Mesendoderm (in vitro differentiated cells): ENCODE measurements around the gene OCA2.

Source experiments
- DNase-seq: peaks from one replicate; pipeline ENCODE4 v3.0.0; 2013
- H2AK5ac ChIP-seq: 2 replicates; pipeline ENCODE4 v1.6.1; 2013; ENCODE audit warnings: low read length, inconsistent platforms
- H2BK120ac ChIP-seq: 2 replicates; pipeline ENCODE4 v1.6.1; 2013; ENCODE audit warnings: low read depth, mild to moderate bottlenecking, low read length, moderate library complexity, mixed read lengths
- H2BK15ac ChIP-seq: replicated peaks from 2 replicates; pipeline ENCODE4 v1.6.1; 2013; ENCODE audit warnings: low read depth, mild to moderate bottlenecking, moderate library complexity
- H2BK5ac ChIP-seq: 2 replicates; pipeline ENCODE4 v1.6.1; 2013; ENCODE audit warnings: low read length, inconsistent platforms
- H3K18ac ChIP-seq: 2 replicates; pipeline ENCODE4 v1.6.1; 2013; ENCODE audit warnings: mild to moderate bottlenecking, low read length, mixed read lengths
- H3K23ac ChIP-seq: one replicate; pipeline ENCODE4 v1.6.1; 2013; ENCODE audit warnings: low read length
- H3K27ac ChIP-seq: 2 replicates; pipeline ENCODE4 v1.5.1; 2013; ENCODE audit warnings: low read depth, mild to moderate bottlenecking, inconsistent platforms, low read length, moderate library complexity
- H3K27me3 ChIP-seq: 2 replicates; pipeline ENCODE4 v1.6.1; 2013; ENCODE audit warnings: low read length, control low read depth, mild to moderate bottlenecking, inconsistent platforms; ENCODE audit not compliant: insufficient read depth, poor library complexity
- H3K36me3 ChIP-seq: 2 replicates; pipeline ENCODE4 v1.6.1; 2013; ENCODE audit warnings: low read length, inconsistent platforms; ENCODE audit not compliant: control insufficient read depth, insufficient read depth
- H3K4ac ChIP-seq: one replicate; pipeline ENCODE4 v1.6.1; 2013; ENCODE audit warnings: low read depth, mild to moderate bottlenecking, low read length, moderate library complexity
- H3K4me1 ChIP-seq: 2 replicates; pipeline ENCODE4 v1.6.1; 2013; ENCODE audit warnings: low read depth, low read length, inconsistent platforms; ENCODE audit not compliant: control insufficient read depth
- H3K4me2 ChIP-seq: 2 replicates; pipeline ENCODE4 v1.6.1; 2013; ENCODE audit warnings: low read length
- H3K4me3 ChIP-seq: 2 replicates; pipeline ENCODE4 v1.5.1; 2013; ENCODE audit warnings: mild to moderate bottlenecking, low read length
- H3K56ac ChIP-seq: one replicate; pipeline ENCODE4 v1.6.1; 2013; ENCODE audit warnings: low read length
- H3K79me1 ChIP-seq: 2 replicates; pipeline ENCODE4 v1.6.1; 2013; ENCODE audit warnings: low read length, inconsistent platforms
- H3K79me2 ChIP-seq: 2 replicates; pipeline ENCODE4 v1.6.1; 2013; ENCODE audit warnings: mild to moderate bottlenecking, low read length; ENCODE audit not compliant: control insufficient read depth, insufficient read depth
- H3K9ac ChIP-seq: 2 replicates; pipeline ENCODE4 v1.6.1; 2013; ENCODE audit warnings: low read length, inconsistent platforms
- H4K5ac ChIP-seq: one replicate; pipeline ENCODE4 v1.6.1; 2013; ENCODE audit warnings: low read length
- H4K8ac ChIP-seq: one replicate; pipeline ENCODE4 v1.6.1; 2013; ENCODE audit warnings: low read depth, mild to moderate bottlenecking, control low read depth, low read length, moderate library complexity
- WGBS: extraction: QIAGEN DNeasy Blood & Tissue Kit; methylation state at CpG from one replicate; pipeline ENCODE4 v1.1.7; 2013; ENCODE audit warnings: low lambda C conversion rate, missing lambda C conversion rate; ENCODE audit not compliant: insufficient coverage; ENCODE audit errors: extremely low coverage; 5-methylcytosine and 5-hydroxymethylcytosine counted together

OCA2 gene

GRCh38 chr15:27752691-27753090 lies 346.4 kb downstream of the OCA2 start:
- no peaks in the 10 kb centered on the region for H3K79me2 ChIP-seq
- H4K8ac ChIP-seq, result no peak overlapping the region
- H3K9ac ChIP-seq, result no peak overlapping the region
- H2AK5ac ChIP-seq, result no peak overlapping the region
- H3K4me2 ChIP-seq, result no peak overlapping the region
- no peaks in the 10 kb centered on the region for H3K27me3 ChIP-seq
- no peaks in the 10 kb centered on the region for H3K79me1 ChIP-seq
- no peak overlapping the region for H2BK120ac ChIP-seq
- H4K5ac ChIP-seq, result no peak overlapping the region
- no peak overlapping the region for H3K27ac ChIP-seq
- H3K23ac ChIP-seq, result no peak overlapping the region
- no peak for DNase-seq
- H3K4me1 ChIP-seq, result no peaks in the 10 kb centered on the region
- H3K18ac ChIP-seq, result no peak overlapping the region
- no peak overlapping the region for H3K4ac ChIP-seq
- H2BK15ac ChIP-seq, result no peak overlapping the region
- H3K36me3 ChIP-seq, result no peaks in the 10 kb centered on the region
- WGBS, result no CpG with 5 or more reads among the region's 4 CpGs
- H3K4me3 ChIP-seq, result no peak overlapping the region
- no peak overlapping the region for H2BK5ac ChIP-seq
- H3K56ac ChIP-seq, result no peak overlapping the region

DNA sequence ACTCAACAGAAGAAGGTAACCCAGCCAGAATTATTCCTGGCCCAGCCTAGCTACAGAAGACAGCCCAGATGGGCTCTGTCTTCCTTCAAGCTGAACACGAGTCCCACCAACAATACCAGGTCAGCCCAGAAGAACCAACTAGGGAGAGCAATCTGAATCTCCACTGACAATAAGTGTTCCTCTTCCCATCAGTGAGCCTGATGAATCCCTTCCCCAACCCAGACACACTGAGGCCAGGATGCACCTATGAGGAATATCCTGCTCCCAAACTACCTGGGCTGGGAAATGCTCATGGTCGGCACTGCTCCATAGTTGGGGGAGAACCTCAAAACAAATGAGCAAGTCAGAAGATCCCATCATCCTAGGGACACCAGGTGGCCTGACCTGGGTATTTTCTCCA lies 351.1 kb downstream of the OCA2 start:
- H3K79me2 ChIP-seq, result no peaks in the 10 kb centered on the region
- no peak overlapping the region for H2BK120ac ChIP-seq
- no peak overlapping the region for H2BK15ac ChIP-seq
- no peaks in the 10 kb centered on the region for H3K27me3 ChIP-seq
- H3K27ac ChIP-seq, result no peak overlapping the region
- H3K4ac ChIP-seq, result no peak overlapping the region
- no peak overlapping the region for H3K4me3 ChIP-seq
- H3K9ac ChIP-seq, result no peak overlapping the region
- no peak overlapping the region for H3K56ac ChIP-seq
- H4K8ac ChIP-seq, result no peak overlapping the region
- no peaks in the 10 kb centered on the region for H3K36me3 ChIP-seq
- no peak overlapping the region for H2AK5ac ChIP-seq
- WGBS, result no CpG with 5 or more reads among the region's 2 CpGs
- no peak overlapping the region for H2BK5ac ChIP-seq
- no peak for DNase-seq
- H4K5ac ChIP-seq, result no peak overlapping the region
- no peaks in the 10 kb centered on the region for H3K4me1 ChIP-seq
- no peak overlapping the region for H3K18ac ChIP-seq
- H3K79me1 ChIP-seq, result no peaks in the 10 kb centered on the region
- no peak overlapping the region for H3K4me2 ChIP-seq
- H3K23ac ChIP-seq, result no peak overlapping the region

GRCh38 chr15:27746401-27746955 lies 352.6 kb downstream of the OCA2 start:
- H3K4me3 ChIP-seq, result no peak overlapping the region
- H3K4ac ChIP-seq, result no peak overlapping the region
- no peak for DNase-seq
- H3K27ac ChIP-seq, result no peak overlapping the region
- H3K79me2 ChIP-seq, result no peaks in the 10 kb centered on the region
- H2BK120ac ChIP-seq, result no peak overlapping the region
- no peak overlapping the region for H3K23ac ChIP-seq
- H3K56ac ChIP-seq, result no peak overlapping the region
- no peak overlapping the region for H2BK15ac ChIP-seq
- no peaks in the 10 kb centered on the region for H3K79me1 ChIP-seq
- no peaks in the 10 kb centered on the region for H3K27me3 ChIP-seq
- H3K36me3 ChIP-seq, result no peaks in the 10 kb centered on the region
- no peak overlapping the region for H3K18ac ChIP-seq
- no peak overlapping the region for H4K8ac ChIP-seq
- no peak overlapping the region for H2BK5ac ChIP-seq
- H3K4me1 ChIP-seq, result no peaks in the 10 kb centered on the region
- H2AK5ac ChIP-seq, result no peak overlapping the region
- no peak overlapping the region for H3K9ac ChIP-seq
- WGBS, result no CpG with 5 or more reads among the region's 5 CpGs
- H4K5ac ChIP-seq, result no peak overlapping the region
- H3K4me2 ChIP-seq, result no peak overlapping the region

- Histone ChIP-seq H3K79me2 (no peaks in the 10 kb centered on the region), H4K5ac (no peak overlapping the region), H3K79me1 (no peaks in the 10 kb centered on the region), H3K36me3 (no peaks in the 10 kb centered on the region), H2BK120ac (no peak overlapping the region), H3K23ac (no peak overlapping the region), H3K4me1 (no peaks in the 10 kb centered on the region), H3K27ac (no peak overlapping the region), H3K4me3 (no peak overlapping the region), H2AK5ac (no peak overlapping the region), H3K4ac (no peak overlapping the region), H2BK15ac (no peak overlapping the region), H3K27me3 (no peaks in the 10 kb centered on the region), H4K8ac (no peak overlapping the region), H3K9ac (no peak overlapping the region), H3K4me2 (no peak overlapping the region), H3K56ac (no peak overlapping the region), H3K18ac (no peak overlapping the region), H2BK5ac (no peak overlapping the region)
- WGBS, result no CpG with 5 or more reads among the region's 3 CpGs
- DNase-seq, result peak; percentile 27
Measured at GRCh38 chr15:27744641-27745040, 354.5 kb downstream of the OCA2 start.

DNA sequence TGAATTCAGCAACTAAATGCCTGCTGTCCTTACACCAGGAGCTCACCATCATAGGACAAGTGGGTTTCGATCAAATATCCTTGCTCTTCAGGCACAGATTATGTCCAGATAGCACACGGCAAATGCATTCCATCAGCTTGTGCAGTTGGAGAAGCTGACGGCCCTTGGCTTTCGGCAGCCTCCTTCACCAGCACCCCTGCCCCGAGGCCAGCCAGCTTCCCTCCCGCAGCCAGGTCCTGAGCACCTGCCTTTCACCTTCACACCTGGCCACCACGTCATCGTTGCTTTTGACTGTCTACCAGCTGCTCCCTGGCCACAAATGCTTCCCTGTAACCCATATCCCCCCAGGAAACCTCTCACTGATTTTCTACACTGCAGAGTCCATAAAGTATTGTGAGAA lies 355.5 kb downstream of the OCA2 start:
- H2BK15ac ChIP-seq, result no peak overlapping the region
- H3K4me2 ChIP-seq, result no peak overlapping the region
- H4K5ac ChIP-seq, result no peak overlapping the region
- H3K79me2 ChIP-seq, result no peaks in the 10 kb centered on the region
- no peak overlapping the region for H2AK5ac ChIP-seq
- H3K4me1 ChIP-seq, result no peaks in the 10 kb centered on the region
- H3K27me3 ChIP-seq, result no peaks in the 10 kb centered on the region
- no peak overlapping the region for H3K27ac ChIP-seq
- H3K18ac ChIP-seq, result no peak overlapping the region
- no peak overlapping the region for H3K23ac ChIP-seq
- no peak overlapping the region for H2BK120ac ChIP-seq
- no peak overlapping the region for H3K4ac ChIP-seq
- H4K8ac ChIP-seq, result no peak overlapping the region
- no peak for DNase-seq
- no peak overlapping the region for H3K4me3 ChIP-seq
- no peak overlapping the region for H3K56ac ChIP-seq
- H2BK5ac ChIP-seq, result no peak overlapping the region
- H3K79me1 ChIP-seq, result no peaks in the 10 kb centered on the region
- no peaks in the 10 kb centered on the region for H3K36me3 ChIP-seq
- no peak overlapping the region for H3K9ac ChIP-seq
- WGBS, result no CpG with 5 or more reads among the region's 8 CpGs

- Histone ChIP-seq H3K36me3 (no peaks in the 10 kb centered on the region), H3K79me1 (no peaks in the 10 kb centered on the region), H3K4me2 (no peak overlapping the region), H3K18ac (no peak overlapping the region), H3K27ac (no peak overlapping the region), H4K5ac (no peak overlapping the region), H3K4me1 (no peaks in the 10 kb centered on the region), H3K27me3 (no peaks in the 10 kb centered on the region), H2AK5ac (no peak overlapping the region), H3K4ac (no peak overlapping the region), H2BK5ac (no peak overlapping the region), H3K56ac (no peak overlapping the region), H4K8ac (no peak overlapping the region), H3K4me3 (no peak overlapping the region), H3K23ac (no peak overlapping the region), H2BK15ac (no peak overlapping the region), H2BK120ac (no peak overlapping the region), H3K79me2 (no peaks in the 10 kb centered on the region), H3K9ac (no peak overlapping the region)
- no CpG with 5 or more reads among the region's 16 CpGs for WGBS
- no peak for DNase-seq
Measured at GRCh38 chr15:27742751-27743477, 356.2 kb downstream of the OCA2 start.
